Liver (tissue), 9 donors: ENCODE measurements around the gene PPP3CA. TPM values are rescaled to one million over a fixed set of nuclear protein-coding genes. Genes with fewer than 3 reads are reported as not detected.

Experiments
- DNase-seq: peaks from one replicate; pipeline ENCODE4 v3.0.0-alpha.2; 2017; ENCODE audit warnings: low spot score
- H3K27ac ChIP-seq, 2 donors: one replicate each; pipeline ENCODE4 v1.7.0; 2013; ENCODE audit warnings: inconsistent platforms in 2 of 2, low read length in 2 of 2, control low read depth in 1 of 2, low read depth in 1 of 2, mild to moderate bottlenecking in 1 of 2
- H3K27me3 ChIP-seq, 4 donors: one replicate each; pipeline versions ENCODE4 v1.6.1 to v1.7.0; 2013; ENCODE audit warnings: low read length in 3 of 4, inconsistent platforms in 1 of 4, mild to moderate bottlenecking in 1 of 4, moderate library complexity in 1 of 4; ENCODE audit not compliant: control insufficient read depth in 4 of 4, insufficient read depth in 4 of 4
- H3K36me3 ChIP-seq, 4 donors: one replicate each; pipeline versions ENCODE4 v1.6.1 to v1.7.0; 2013; ENCODE audit warnings: low read length in 3 of 4, mild to moderate bottlenecking in 3 of 4, low read depth in 1 of 4, moderate library complexity in 1 of 4; ENCODE audit not compliant: control insufficient read depth in 4 of 4, insufficient read depth in 3 of 4
- H3K4me1 ChIP-seq, 4 donors: one replicate each; pipeline versions ENCODE4 v1.6.1 to v1.7.0; 2013; ENCODE audit warnings: low read length in 3 of 4, mild to moderate bottlenecking in 3 of 4, moderate library complexity in 1 of 4; ENCODE audit not compliant: control insufficient read depth in 4 of 4, insufficient read depth in 4 of 4
- H3K4me3 ChIP-seq, 3 donors: one replicate each; pipeline versions ENCODE4 v1.6.1 to v1.7.0; 2013; ENCODE audit warnings: low read length in 3 of 3, control low read depth in 1 of 3, low read depth in 1 of 3, mild to moderate bottlenecking in 1 of 3
- H3K9ac ChIP-seq, 2 donors: one replicate each; pipeline ENCODE4 v1.7.0; 2013; ENCODE audit warnings: low read length in 2 of 2, mild to moderate bottlenecking in 2 of 2, moderate library complexity in 2 of 2, control low read depth in 1 of 2, low read depth in 1 of 2
- H3K9me3 ChIP-seq, 4 donors: one replicate each; pipeline versions ENCODE4 v1.6.1 to v1.7.0; 2013; ENCODE audit warnings: low read length in 3 of 4; ENCODE audit not compliant: control insufficient read depth in 4 of 4
- CTCF ChIP-seq: fragments of 150-350 bp; IDR thresholded peaks from 2 replicates; pipeline ENCODE4 v1.5.1; 2017; ENCODE audit warnings: improper control_type of control experiment, low read depth, low read length; ENCODE audit not compliant: missing input control
- EGR1 ChIP-seq, 2 donors: IDR thresholded peaks; 2 replicates each; pipeline ENCODE4 v1.6.1; 2016 to 2018; ENCODE audit warnings: antibody characterized with exemption in 2 of 2, low read depth in 2 of 2
- FOXA1 ChIP-seq: IDR thresholded peaks from 2 replicates; pipeline ENCODE4 v1.6.1; 2016; ENCODE audit warnings: antibody characterized with exemption
- FOXA2 ChIP-seq: IDR thresholded peaks from 2 replicates; pipeline ENCODE4 v1.6.1; 2016; ENCODE audit warnings: antibody characterized with exemption
- GABPA ChIP-seq, 2 donors: IDR thresholded peaks in 1 of 2; conservative IDR thresholded peaks in 1 of 2; 2 replicates each; pipeline ENCODE4 v1.6.1; 2016; ENCODE audit warnings: antibody characterized with exemption in 2 of 2, mild to moderate bottlenecking in 1 of 2, moderate library complexity in 1 of 2
- HNF4A ChIP-seq, 2 donors: conservative IDR thresholded peaks; 2 replicates each; pipeline ENCODE4 v1.6.1; 2016; ENCODE audit warnings: antibody characterized with exemption in 2 of 2, mild to moderate bottlenecking in 2 of 2
- HNF4G ChIP-seq: IDR thresholded peaks from 2 replicates; pipeline ENCODE4 v1.6.1; 2016; ENCODE audit warnings: antibody characterized with exemption
- JUND ChIP-seq, 2 donors: IDR thresholded peaks; 2 replicates each; pipeline ENCODE4 v1.6.1; 2016; ENCODE audit warnings: antibody characterized with exemption in 2 of 2
- MAX ChIP-seq: IDR thresholded peaks from 2 replicates; pipeline ENCODE4 v1.6.1; 2016; ENCODE audit warnings: antibody characterized with exemption
- NR2F2 ChIP-seq: IDR thresholded peaks from 2 replicates; pipeline ENCODE4 v1.6.1; 2016; ENCODE audit warnings: antibody characterized with exemption
- RAD21 ChIP-seq, 2 donors: IDR thresholded peaks; 2 replicates each; pipeline ENCODE4 v1.6.1; 2016; ENCODE audit warnings: antibody characterized with exemption in 2 of 2, mild to moderate bottlenecking in 2 of 2
- SP1 ChIP-seq: IDR thresholded peaks from 2 replicates; pipeline ENCODE4 v1.6.1; 2018; ENCODE audit warnings: antibody characterized with exemption, mild to moderate bottlenecking
- TAF1 ChIP-seq: conservative IDR thresholded peaks from 2 replicates; pipeline ENCODE4 v1.6.1; 2016; ENCODE audit warnings: antibody characterized with exemption, mild to moderate bottlenecking
- YY1 ChIP-seq: IDR thresholded peaks from 2 replicates; pipeline ENCODE4 v1.6.1; 2016; ENCODE audit warnings: antibody characterized with exemption, mild to moderate bottlenecking
- ZBTB33 ChIP-seq: IDR thresholded peaks from 2 replicates; pipeline ENCODE4 v1.6.1; 2016; ENCODE audit warnings: antibody characterized with exemption
- WGBS: extraction: QIAGEN DNeasy Blood & Tissue Kit; methylation state at CpG from one replicate; pipeline ENCODE4 v1.1.7; 2013; 5-methylcytosine and 5-hydroxymethylcytosine counted together
- polyA plus RNA-seq, 2 donors: library from polyadenylated mRNA; stranded (reverse) in 1 of 2; unstranded in 1 of 2; fragments of 200-250 nt in 1 of 2; fragments of >200 nt in 1 of 2; fragmentation: Nextera tagmentation in 1 of 2; extraction: Ambion mirVana in 1 of 2; gene quantifications; one replicate each; pipeline versions ENCODE4 v1.2.1 to v1.2.3, GENCODE V29; 2013 to 2015
- total RNA-seq, 2 donors: library from RNA; depleted of rRNA; stranded (reverse); fragments of >200 nt; gene quantifications; one replicate each; pipeline ENCODE4 v1.2.3, GENCODE V29; 2014
- donor health status: healthy.
- donor health status: healthy.
- donor health status: healthy.
- donor health status: healthy.
- donor health status: healthy.

Gene PPP3CA
- total and polyA plus RNA-seq, 4 donors = 3.6 to 18.2 (median 14.2) TPM

DNA sequence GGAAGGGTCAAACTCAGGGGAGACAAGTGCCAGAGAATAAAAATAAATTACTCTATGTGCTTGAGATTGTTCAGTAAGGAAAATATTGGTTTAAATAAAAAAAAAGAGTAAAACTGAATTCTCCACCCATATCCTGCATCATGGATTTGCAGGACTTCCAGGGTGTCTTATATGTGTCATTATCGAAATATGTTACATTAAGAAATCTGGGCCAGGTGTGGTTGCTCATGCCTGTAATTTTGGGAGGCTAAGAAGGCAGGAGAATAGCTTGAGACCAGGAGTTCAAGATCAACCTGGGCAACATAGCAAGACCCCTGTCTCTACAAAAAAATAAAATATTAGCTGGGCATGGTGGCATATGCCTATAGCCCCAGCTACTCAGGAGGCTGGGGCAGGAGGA is 104.9 kb downstream of the PPP3CA start:
- WGBS = 100% methylated on average over 1 of the region's 1 CpG
- Histone ChIP-seq H3K27me3 (no peaks in the 10 kb centered on the region), H3K9ac (no peak overlapping the region), H3K4me1 (no peaks in the 10 kb centered on the region), H3K27ac (no peak overlapping the region), H3K36me3 (no peaks in the 10 kb centered on the region), H3K4me3 (no peak overlapping the region), H3K9me3 (no peaks in the 10 kb centered on the region)
- no peak for DNase-seq
- TF ChIP-seq GABPA (IDR thresholded peaks at IDR 0.05 in 1 of 2, conservative IDR thresholded peaks at IDR 0.05 in 1 of 2) = no peak
- TF ChIP-seq CTCF = no peak
- TF ChIP-seq NR2F2 = no peak
- TF ChIP-seq HNF4G = no peak

GRCh38 chr4:101240099-101240498 is 107.2 kb downstream of the PPP3CA start:
- Histone ChIP-seq H3K36me3 (no peaks in the 10 kb centered on the region), H3K27me3 (no peaks in the 10 kb centered on the region), H3K9me3 (no peaks in the 10 kb centered on the region), H3K27ac (no peak overlapping the region), H3K9ac (no peak overlapping the region), H3K4me3 (no peak overlapping the region), H3K4me1 (no peaks in the 10 kb centered on the region)
- TF ChIP-seq SP1 = no peak
- TF ChIP-seq RAD21 (IDR thresholded peaks at IDR 0.05) = no peak
- TF ChIP-seq GABPA (IDR thresholded peaks at IDR 0.05 in 1 of 2, conservative IDR thresholded peaks at IDR 0.05 in 1 of 2) = no peak
- TF ChIP-seq HNF4A (conservative IDR thresholded peaks at IDR 0.05) = no peak
- no peak for TF ChIP-seq NR2F2
- TF ChIP-seq HNF4G = no peak
- no peak for TF ChIP-seq YY1
- TF ChIP-seq MAX = no peak
- TF ChIP-seq JUND (IDR thresholded peaks at IDR 0.05) = no peak
- TF ChIP-seq ZBTB33 = no peak
- no peak for TF ChIP-seq FOXA1
- no peak for TF ChIP-seq TAF1
- TF ChIP-seq FOXA2 = no peak
- WGBS = 90% methylated on average over 3 of the region's 3 CpGs
- no peak for DNase-seq

- WGBS = 59% methylated on average over 1 of the region's 1 CpG
- H3K36me3 ChIP-seq = no peaks in the 10 kb centered on the region
- no peaks in the 10 kb centered on the region for H3K4me1 ChIP-seq
- H3K9ac ChIP-seq = no peak overlapping the region
- no peak overlapping the region for H3K27ac ChIP-seq
- DNase-seq = no peak
- H3K4me3 ChIP-seq = no peak overlapping the region
- no peaks in the 10 kb centered on the region for H3K27me3 ChIP-seq
- no peaks in the 10 kb centered on the region for H3K9me3 ChIP-seq
- TF ChIP-seq MAX (no peak), FOXA1 (no peak), YY1 (no peak), EGR1 (IDR thresholded peaks at IDR 0.05; ENCODE audit: low read depth in 2 of 2) (no peak), ZBTB33 (no peak), TAF1 (no peak)
These were observed 107.7 kb downstream of the PPP3CA start for GRCh38 chr4:101239665-101240064.
